DOHH2 (cell line): ENCODE data around the gene ATXN7L1.

Experiments
- H3F3A ChIP-seq: fragments of 200-600 bp; sonication (generic), shearing (Covaris generic); 2 replicates; pipeline ENCODE4 v1.6.0; 2016; ENCODE audit warnings: antibody characterized with exemption, mild to moderate bottlenecking; ENCODE audit not compliant: control insufficient read depth, insufficient read depth
- H3K27ac ChIP-seq: fragments of 200-600 bp; sonication (generic); 2 replicates; pipeline ENCODE4 v1.5.1; 2014; ENCODE audit warnings: low read depth, mild to moderate bottlenecking, low read length, moderate library complexity
- H3K27me3 ChIP-seq: fragments of 200-600 bp; sonication (generic); 2 replicates; pipeline ENCODE4 v1.6.1; 2014; ENCODE audit warnings: mild to moderate bottlenecking, low read length, mixed read lengths; ENCODE audit not compliant: control insufficient read depth
- H3K36me3 ChIP-seq: fragments of 200-600 bp; sonication (generic); 2 replicates; pipeline ENCODE4 v1.6.1; 2014; ENCODE audit warnings: mild to moderate bottlenecking, low read length, moderate library complexity, mixed read lengths; ENCODE audit not compliant: control insufficient read depth
- H3K4me1 ChIP-seq: fragments of 200-600 bp; sonication (generic); 2 replicates; pipeline ENCODE4 v1.6.1; 2014; ENCODE audit warnings: mild to moderate bottlenecking, low read length, mixed read lengths; ENCODE audit not compliant: control insufficient read depth
- H3K4me2 ChIP-seq: fragments of 200-600 bp; sonication (generic); 2 replicates; pipeline ENCODE4 v1.6.0; 2014; ENCODE audit warnings: mild to moderate bottlenecking, low read length, moderate library complexity
- H3K4me3 ChIP-seq: fragments of 200-600 bp; sonication (generic); 2 replicates; pipeline ENCODE4 v1.5.1; 2014; ENCODE audit warnings: mild to moderate bottlenecking, low read length, mixed read lengths
- H3K79me2 ChIP-seq: fragments of 200-600 bp; sonication (generic); 2 replicates; pipeline ENCODE4 v1.6.1; 2014; ENCODE audit warnings: mild to moderate bottlenecking, low read length, mixed read lengths; ENCODE audit not compliant: control insufficient read depth
- H3K9me2 ChIP-seq: fragments of 200-600 bp; sonication (generic); replicated peaks from 2 replicates; pipeline ENCODE4 v1.6.1; 2014; ENCODE audit warnings: mild to moderate bottlenecking, low read length, mixed read lengths; ENCODE audit not compliant: control insufficient read depth
- H3K9me3 ChIP-seq: fragments of 200-600 bp; sonication (generic); 2 replicates; pipeline ENCODE4 v1.6.1; 2014; ENCODE audit warnings: antibody characterized with exemption, low read length, mixed read lengths; ENCODE audit not compliant: control insufficient read depth, insufficient read depth
- H4K20me1 ChIP-seq: fragments of 200-600 bp; sonication (generic); 2 replicates; pipeline ENCODE4 v1.6.0; 2014; ENCODE audit warnings: low read depth, mild to moderate bottlenecking, antibody characterized with exemption, low read length, moderate library complexity; ENCODE audit not compliant: control insufficient read depth, insufficient read depth
- CTCF ChIP-seq: fragments of 200-600 bp; sonication (generic); IDR thresholded peaks from one replicate; pipeline ENCODE4 v1.5.1; 2014; ENCODE audit warnings: antibody characterized with exemption, mild to moderate bottlenecking, low read depth, low read length; ENCODE audit not compliant: poor library complexity, severe bottlenecking
- EZH2phosphoT487 ChIP-seq: fragments of 200-600 bp; sonication (generic); IDR thresholded peaks from 2 replicates; pipeline ENCODE4 v1.6.1; 2017; ENCODE audit warnings: borderline replicate concordance, mild to moderate bottlenecking, antibody characterized with exemption, low read length, moderate library complexity, mixed read lengths

ATXN7L1 gene

GRCh38 chr7:105707381-105707780 lies 169.0 kb downstream of the ATXN7L1 start:
- Histone ChIP-seq H3K36me3 (no peaks in the 10 kb centered on the region), H3K27ac (no peak overlapping the region), H3K4me2 (no peak overlapping the region), H3F3A (no peaks in the 10 kb centered on the region), H4K20me1 (no peaks in the 10 kb centered on the region), H3K4me3 (no peak overlapping the region), H3K79me2 (no peaks in the 10 kb centered on the region), H3K9me3 (peaks cover 26% of the 10 kb centered on the region), H3K4me1 (no peaks in the 10 kb centered on the region), H3K27me3 (no peaks in the 10 kb centered on the region), H3K9me2 (no peaks in the 10 kb centered on the region)
- TF ChIP-seq EZH2phosphoT487 (no peak), CTCF (no peak)

GRCh38 chr7:105705427-105705826 lies 171.0 kb downstream of the ATXN7L1 start:
- H3K4me3 ChIP-seq = no peak overlapping the region
- no peak overlapping the region for H3K27ac ChIP-seq
- H3K4me1 ChIP-seq = no peaks in the 10 kb centered on the region
- 0 out of 2 replicates have a peak, but pooled peaks cover 8% of the 10 kb centered on the region for H3K9me3 ChIP-seq
- no peak overlapping the region for H3K4me2 ChIP-seq
- no peaks in the 10 kb centered on the region for H3K9me2 ChIP-seq
- no peak for TF ChIP-seq EZH2phosphoT487
- TF ChIP-seq CTCF = no peak
- H4K20me1 ChIP-seq = no peaks in the 10 kb centered on the region
- H3K27me3 ChIP-seq = no peaks in the 10 kb centered on the region
- no peaks in the 10 kb centered on the region for H3K79me2 ChIP-seq
- no peaks in the 10 kb centered on the region for H3F3A ChIP-seq
- H3K36me3 ChIP-seq = no peaks in the 10 kb centered on the region

DNA sequence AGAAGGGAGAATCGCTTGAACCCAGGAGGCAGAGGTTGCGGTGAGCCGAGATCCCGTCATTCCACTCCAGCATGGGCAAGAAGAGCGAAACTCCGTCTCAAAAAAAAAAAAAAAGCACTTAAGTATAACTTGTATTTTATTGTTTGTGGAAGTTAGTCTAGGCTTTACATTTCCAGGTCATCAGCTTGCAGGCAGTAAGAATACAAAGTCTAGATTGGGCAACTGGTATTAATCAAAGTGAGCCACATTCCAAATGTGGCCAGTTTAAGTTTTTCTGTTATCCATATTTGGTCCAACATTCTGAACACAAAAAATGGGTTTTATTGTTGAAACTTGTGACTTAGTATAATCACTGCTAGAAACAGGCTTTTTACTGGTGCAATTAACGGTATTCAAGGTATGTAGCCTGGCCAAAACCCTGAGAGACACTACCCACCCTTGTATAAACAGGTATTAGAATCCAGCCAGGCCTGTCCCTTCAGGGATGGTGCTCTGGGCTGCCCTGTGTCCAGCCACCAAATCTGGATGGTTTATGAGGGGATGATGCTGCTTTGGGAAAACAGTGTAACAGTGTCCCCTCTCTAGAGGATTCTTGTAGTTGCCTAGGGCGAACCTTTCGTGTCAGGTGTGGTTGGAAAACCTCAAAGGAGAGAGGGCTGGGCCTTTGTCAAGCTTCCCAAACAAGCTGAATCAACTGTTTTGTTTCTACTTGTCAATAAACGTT lies 173.0 kb downstream of the ATXN7L1 start:
- Histone ChIP-seq H4K20me1 (no peaks in the 10 kb centered on the region), H3K36me3 (no peaks in the 10 kb centered on the region), H3K4me3 (no peak overlapping the region), H3K4me1 (no peaks in the 10 kb centered on the region), H3K79me2 (no peaks in the 10 kb centered on the region), H3F3A (no peaks in the 10 kb centered on the region), H3K9me3 (no peaks in the 10 kb centered on the region), H3K4me2 (no peak overlapping the region), H3K9me2 (no peaks in the 10 kb centered on the region), H3K27ac (no peak overlapping the region), H3K27me3 (no peaks in the 10 kb centered on the region)
- TF ChIP-seq EZH2phosphoT487 (no peak), CTCF (no peak)
